ENCODE data around the gene LSAMP. TPM values are rescaled to one million over a fixed set of nuclear protein-coding genes. Genes with fewer than 3 reads are reported as not detected.

LSAMP gene
- polyA plus RNA-seq, 3 donors, result not detected

GRCh38 chr3:115768661-115769060 is 676.6 kb downstream of the LSAMP start:
- H3K9me3 ChIP-seq (replicated peaks in 1 of 2; ENCODE audit: control insufficient read depth in 1 of 2, insufficient read depth in 1 of 2, low read length in 2 of 2), result no peaks in the 10 kb centered on the region
- no peak overlapping the region for H3K27ac Mint-ChIP-seq
- H3K4me1 Mint-ChIP-seq, result no peaks in the 10 kb centered on the region
- DNase-seq, result no peak
- peaks cover 0 to 5% (median 0%) of the 10 kb centered on the region in 7 donors for H3K9me3 Mint-ChIP-seq
- H3K27ac ChIP-seq (ENCODE audit: low read depth in 1 of 2, low read length in 2 of 2), result no peak overlapping the region
- 67% methylated on average over 2 of the region's 3 CpGs for WGBS (ENCODE audit: insufficient coverage)
- no peak overlapping the region for H3K4me2 ChIP-seq (replicated peaks; ENCODE audit: extremely low read depth, low read length, poor library complexity, severe bottlenecking)
- no peaks in the 10 kb centered on the region for H3K27me3 ChIP-seq (ENCODE audit: control insufficient read depth in 2 of 2, insufficient read depth in 2 of 2, low read length in 2 of 2)
- TF ChIP-seq CTCF (IDR thresholded peaks at IDR 0.05), result no peak
- no peaks in the 10 kb centered on the region for H3K79me2 ChIP-seq (ENCODE audit: insufficient read depth, low read length)
- intact Hi-C loops (cut with micrococcal nuclease), result no loop called here
- no peak overlapping the region for H3K4me3 Mint-ChIP-seq
- no peaks in the 10 kb centered on the region for H3K4me1 ChIP-seq (ENCODE audit: control insufficient read depth in 1 of 2, insufficient read depth in 2 of 2, low read length in 2 of 2)
- H3K36me3 Mint-ChIP-seq, result no peaks in the 10 kb centered on the region
- no peak overlapping the region for H3K9ac ChIP-seq (ENCODE audit: insufficient read depth, low read length, poor library complexity, severe bottlenecking)
- no peak overlapping the region for H3K4me3 ChIP-seq (replicated peaks in 1 of 3; ENCODE audit: low read depth in 2 of 3, low read length in 3 of 3)
- no peak overlapping the region for H2AFZ ChIP-seq (ENCODE audit: insufficient read depth, low read depth, low read length, poor library complexity, severe bottlenecking)
- H4K20me1 ChIP-seq (ENCODE audit: insufficient read depth, low read length), result no peaks in the 10 kb centered on the region
- H3K27me3 Mint-ChIP-seq (ENCODE audit: low read depth in 3 of 3), result peaks cover 0 to 9% (median 0%) of the 10 kb centered on the region in 3 donors
- H3K36me3 ChIP-seq (replicated peaks in 1 of 2; ENCODE audit: control insufficient read depth in 1 of 2, insufficient read depth in 2 of 2, low read length in 2 of 2), result no peaks in the 10 kb centered on the region

GRCh38 chr3:115766587-115767482 is 678.5 kb downstream of the LSAMP start:
- peaks cover 0 to 5% (median 0%) of the 10 kb centered on the region in 7 donors for H3K9me3 Mint-ChIP-seq

More at GRCh38 chr3:115766587-115767482, 678.5 kb downstream of the LSAMP start:
- H3K4me1 Mint-ChIP-seq, result no peaks in the 10 kb centered on the region
- Histone ChIP-seq H3K27me3 (ENCODE audit: control insufficient read depth in 2 of 2, insufficient read depth in 2 of 2, low read length in 2 of 2) (no peaks in the 10 kb centered on the region), H3K36me3 (replicated peaks in 1 of 2; ENCODE audit: control insufficient read depth in 1 of 2, insufficient read depth in 2 of 2, low read length in 2 of 2) (no peaks in the 10 kb centered on the region), H3K4me3 (replicated peaks in 1 of 3; ENCODE audit: low read depth in 2 of 3, low read length in 3 of 3) (no peak overlapping the region), H3K79me2 (ENCODE audit: insufficient read depth, low read length) (no peaks in the 10 kb centered on the region), H3K4me1 (ENCODE audit: control insufficient read depth in 1 of 2, insufficient read depth in 2 of 2, low read length in 2 of 2) (no peaks in the 10 kb centered on the region), H3K4me2 (replicated peaks; ENCODE audit: extremely low read depth, low read length, poor library complexity, severe bottlenecking) (no peak overlapping the region), H3K9ac (ENCODE audit: insufficient read depth, low read length, poor library complexity, severe bottlenecking) (no peak overlapping the region), H3K27ac (ENCODE audit: low read depth in 1 of 2, low read length in 2 of 2) (no peak overlapping the region), H2AFZ (ENCODE audit: insufficient read depth, low read depth, low read length, poor library complexity, severe bottlenecking) (no peak overlapping the region), H4K20me1 (ENCODE audit: insufficient read depth, low read length) (no peaks in the 10 kb centered on the region), H3K9me3 (replicated peaks in 1 of 2; ENCODE audit: control insufficient read depth in 1 of 2, insufficient read depth in 1 of 2, low read length in 2 of 2) (no peaks in the 10 kb centered on the region)
- no peak for TF ChIP-seq CTCF (IDR thresholded peaks at IDR 0.05)
- no peak for DNase-seq
- no peak overlapping the region for H3K4me3 Mint-ChIP-seq
- H3K27ac Mint-ChIP-seq, result no peak overlapping the region
- H3K36me3 Mint-ChIP-seq, result no peaks in the 10 kb centered on the region
- WGBS (ENCODE audit: insufficient coverage), result no CpG with 5 or more reads among the region's 6 CpGs
- intact Hi-C loops (cut with micrococcal nuclease), result no loop called here
- peaks cover 0 to 9% (median 0%) of the 10 kb centered on the region in 3 donors for H3K27me3 Mint-ChIP-seq (ENCODE audit: low read depth in 3 of 3)
